OCI-LY7 (cell line): Measurements from ENCODE around the gene CHD5.

ENCODE experiments used
- EZH2phosphoT487 ChIP-seq: fragments of 200-600 bp; sonication (generic); IDR thresholded peaks from 2 replicates; pipeline ENCODE4 v1.6.1; 2018; ENCODE audit warnings: low read depth, borderline replicate concordance, mild to moderate bottlenecking, mixed run types, antibody characterized with exemption, low read length, moderate library complexity, mixed read lengths
- TF ChIP-seq, protein P1 (sequence below): fragments of 200-600 bp; sonication (generic); conservative IDR thresholded peaks from 2 replicates; pipeline ENCODE4 v1.5.1; 2014; ENCODE audit warnings: mild to moderate bottlenecking, antibody characterized with exemption, low read length, moderate library complexity, mixed read lengths

DNA sequence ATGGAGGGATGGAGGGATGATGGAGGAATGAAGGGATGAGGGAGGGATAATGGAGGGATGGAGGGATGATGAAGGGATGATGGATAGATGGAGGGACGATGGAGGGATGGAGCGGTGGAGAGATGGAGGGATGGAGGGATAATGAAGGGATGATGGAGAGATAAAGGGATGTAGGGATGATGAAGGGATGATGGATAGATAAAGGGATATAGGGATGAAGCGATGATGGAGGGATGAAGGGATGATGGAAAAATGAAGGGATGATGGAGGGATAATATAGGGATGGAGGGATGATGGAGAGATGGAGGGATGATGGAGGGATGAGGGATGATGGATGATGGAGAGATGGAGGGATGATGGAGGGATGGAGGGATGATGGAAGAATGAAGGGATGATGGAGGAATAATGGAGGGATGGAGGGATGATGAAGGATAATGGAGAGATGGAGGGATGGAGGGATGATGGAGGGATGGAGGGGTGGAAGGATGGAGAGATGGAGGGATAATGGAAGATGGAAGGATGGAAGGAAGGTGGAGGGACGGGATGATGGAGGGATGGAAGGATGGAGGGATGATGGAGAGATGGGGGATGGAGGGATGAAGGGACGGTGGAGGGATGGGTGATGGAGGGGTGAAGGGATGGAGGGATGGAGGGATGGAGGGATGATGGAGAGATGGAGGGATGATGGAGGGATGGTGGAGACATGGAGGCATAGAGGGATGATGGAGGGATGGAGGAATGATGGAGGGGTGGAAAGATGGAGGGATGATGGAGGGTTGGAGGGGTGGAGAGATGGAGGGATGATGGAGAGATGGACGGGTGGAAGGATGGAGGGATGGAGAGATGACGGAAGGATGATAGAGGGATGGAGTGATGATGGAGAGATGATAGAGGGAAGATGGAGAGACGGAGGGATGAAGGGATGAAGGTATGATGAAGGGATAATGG lies 72.4 kb downstream of the CHD5 start:
- TF ChIP-seq EZH2phosphoT487 = no peak
- TF ChIP-seq, protein P1, sequence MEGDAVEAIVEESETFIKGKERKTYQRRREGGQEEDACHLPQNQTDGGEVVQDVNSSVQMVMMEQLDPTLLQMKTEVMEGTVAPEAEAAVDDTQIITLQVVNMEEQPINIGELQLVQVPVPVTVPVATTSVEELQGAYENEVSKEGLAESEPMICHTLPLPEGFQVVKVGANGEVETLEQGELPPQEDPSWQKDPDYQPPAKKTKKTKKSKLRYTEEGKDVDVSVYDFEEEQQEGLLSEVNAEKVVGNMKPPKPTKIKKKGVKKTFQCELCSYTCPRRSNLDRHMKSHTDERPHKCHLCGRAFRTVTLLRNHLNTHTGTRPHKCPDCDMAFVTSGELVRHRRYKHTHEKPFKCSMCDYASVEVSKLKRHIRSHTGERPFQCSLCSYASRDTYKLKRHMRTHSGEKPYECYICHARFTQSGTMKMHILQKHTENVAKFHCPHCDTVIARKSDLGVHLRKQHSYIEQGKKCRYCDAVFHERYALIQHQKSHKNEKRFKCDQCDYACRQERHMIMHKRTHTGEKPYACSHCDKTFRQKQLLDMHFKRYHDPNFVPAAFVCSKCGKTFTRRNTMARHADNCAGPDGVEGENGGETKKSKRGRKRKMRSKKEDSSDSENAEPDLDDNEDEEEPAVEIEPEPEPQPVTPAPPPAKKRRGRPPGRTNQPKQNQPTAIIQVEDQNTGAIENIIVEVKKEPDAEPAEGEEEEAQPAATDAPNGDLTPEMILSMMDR = no peak
